Measurements from ENCODE around the gene SLC35E1. TPM values are rescaled to one million over a fixed set of nuclear protein-coding genes. Genes with fewer than 3 reads are reported as not detected.

The SLC35E1 gene
- total RNA-seq, 4 donors from 2014 or later, result 30.6 to 38.1 (median 34.6) TPM

GRCh38 chr19:16541526-16542044 is 30.6 kb downstream of the SLC35E1 start:
- TF ChIP-seq, protein P1, sequence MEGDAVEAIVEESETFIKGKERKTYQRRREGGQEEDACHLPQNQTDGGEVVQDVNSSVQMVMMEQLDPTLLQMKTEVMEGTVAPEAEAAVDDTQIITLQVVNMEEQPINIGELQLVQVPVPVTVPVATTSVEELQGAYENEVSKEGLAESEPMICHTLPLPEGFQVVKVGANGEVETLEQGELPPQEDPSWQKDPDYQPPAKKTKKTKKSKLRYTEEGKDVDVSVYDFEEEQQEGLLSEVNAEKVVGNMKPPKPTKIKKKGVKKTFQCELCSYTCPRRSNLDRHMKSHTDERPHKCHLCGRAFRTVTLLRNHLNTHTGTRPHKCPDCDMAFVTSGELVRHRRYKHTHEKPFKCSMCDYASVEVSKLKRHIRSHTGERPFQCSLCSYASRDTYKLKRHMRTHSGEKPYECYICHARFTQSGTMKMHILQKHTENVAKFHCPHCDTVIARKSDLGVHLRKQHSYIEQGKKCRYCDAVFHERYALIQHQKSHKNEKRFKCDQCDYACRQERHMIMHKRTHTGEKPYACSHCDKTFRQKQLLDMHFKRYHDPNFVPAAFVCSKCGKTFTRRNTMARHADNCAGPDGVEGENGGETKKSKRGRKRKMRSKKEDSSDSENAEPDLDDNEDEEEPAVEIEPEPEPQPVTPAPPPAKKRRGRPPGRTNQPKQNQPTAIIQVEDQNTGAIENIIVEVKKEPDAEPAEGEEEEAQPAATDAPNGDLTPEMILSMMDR (IDR thresholded peaks at IDR 0.05; ENCODE audit: low read depth), result no peak

DNA sequence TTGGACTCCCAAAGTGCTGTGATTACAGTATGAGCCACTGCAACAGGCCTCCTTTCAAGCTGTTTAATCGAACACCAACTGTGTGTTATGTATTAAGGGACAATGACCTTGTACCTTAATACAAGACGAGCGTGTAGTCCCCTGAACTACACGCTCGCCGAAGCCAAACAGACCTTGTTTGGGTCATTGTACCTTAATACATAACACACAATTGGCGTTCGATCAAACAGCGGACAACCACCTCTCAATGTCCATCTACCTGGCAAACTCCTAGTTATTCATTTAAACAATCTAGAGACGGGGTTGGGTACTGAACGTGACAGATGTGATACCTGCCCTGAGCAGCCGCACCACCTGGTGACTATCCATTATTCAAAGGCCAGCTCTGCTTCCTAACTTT is 31.3 kb downstream of the SLC35E1 start:
- TF ChIP-seq, protein P1 (IDR thresholded peaks at IDR 0.05; ENCODE audit: low read depth), result no peak

GRCh38 chr19:16537111-16537510 is 35.1 kb downstream of the SLC35E1 start:
- TF ChIP-seq, protein P1 (IDR thresholded peaks at IDR 0.05; ENCODE audit: low read depth), result no peak

DNA sequence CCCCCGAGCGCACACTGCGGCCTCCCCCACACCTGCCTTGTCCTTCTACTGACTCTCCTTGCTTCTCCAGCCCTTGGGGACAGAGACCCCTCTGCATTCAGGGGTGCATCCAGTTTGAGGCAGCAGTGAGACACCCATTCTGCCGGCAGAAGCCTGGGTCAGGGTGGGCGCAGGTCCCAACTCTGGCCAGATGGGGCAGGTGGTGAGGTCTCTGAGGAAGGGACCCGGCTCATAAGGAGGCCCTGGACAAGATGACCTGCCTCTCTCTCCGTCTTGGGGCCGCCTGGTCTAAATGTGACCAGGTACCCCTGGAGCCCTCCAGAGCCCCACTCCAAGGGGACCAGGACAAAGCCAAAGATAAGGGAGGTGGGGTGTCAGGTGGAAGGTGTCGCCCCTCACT is 36.1 kb downstream of the SLC35E1 start:
- TF ChIP-seq, protein P1 (IDR thresholded peaks at IDR 0.05; ENCODE audit: low read depth), result no peak

DNA sequence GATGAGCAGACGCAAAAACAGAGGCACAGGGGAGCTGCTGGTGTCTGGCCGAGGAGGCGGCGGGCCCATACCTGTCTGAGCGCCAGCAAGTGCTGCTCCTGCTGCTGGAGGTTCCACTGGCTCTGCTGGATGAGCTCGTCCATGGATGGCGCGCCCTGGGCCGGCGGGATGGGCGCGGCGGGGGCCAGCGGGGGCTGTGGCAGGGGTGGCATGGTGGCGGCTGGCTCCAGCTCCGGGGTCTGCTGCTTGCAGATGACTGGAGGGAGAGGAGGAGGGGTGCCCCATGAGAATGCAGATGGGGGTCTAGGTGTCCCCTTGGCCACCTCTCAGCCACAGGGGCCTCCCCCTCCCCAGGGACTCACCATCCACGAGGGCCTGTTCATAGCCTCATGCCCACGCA is 36.8 kb downstream of the SLC35E1 start:
- TF ChIP-seq, protein P1 (IDR thresholded peaks at IDR 0.05; ENCODE audit: low read depth), result no peak

GRCh38 chr19:16532440-16533234 is 39.6 kb downstream of the SLC35E1 start:
- TF ChIP-seq, protein P1 (IDR thresholded peaks at IDR 0.05; ENCODE audit: low read depth), result no peak

DNA sequence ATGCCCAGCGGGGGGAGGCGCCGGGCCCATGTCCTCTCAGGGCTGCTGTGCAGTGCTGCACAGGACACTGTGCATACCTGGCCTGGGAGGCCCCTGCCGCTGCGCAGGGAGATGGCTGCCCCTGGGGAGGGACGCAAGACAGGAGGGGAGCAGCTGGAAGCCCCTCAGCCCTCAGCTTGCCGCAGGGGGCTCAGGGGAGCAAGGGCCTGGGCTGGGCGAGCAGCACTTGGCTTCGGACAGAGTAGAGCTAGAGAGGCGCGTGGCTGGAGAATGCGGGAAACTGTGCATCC is 40.9 kb downstream of the SLC35E1 start:
- TF ChIP-seq, protein P1 (IDR thresholded peaks at IDR 0.05; ENCODE audit: low read depth), result no peak

All from subcutaneous adipose tissue (tissue), 4 donors.